Heart left ventricle (tissue), 13 donors: ENCODE data around the gene PSMB2.

Source experiments
- POLR2A ChIP-seq, 2 donors: fragments of 450-650 bp; IDR thresholded peaks; one replicate each; pipeline ENCODE4 v1.6.1; 2017; ENCODE audit warnings: antibody characterized with exemption in 2 of 2, mild to moderate bottlenecking in 2 of 2, moderate library complexity in 2 of 2
- TF ChIP-seq, protein P1 (sequence below), 12 donors: fragments of 200-600 bp; sonication (generic) in 4 of 12; IDR thresholded peaks; one replicate each; pipeline versions ENCODE4 v1.5.0 to v1.8.0; 2018 to 2022; ENCODE audit warnings: antibody characterized with exemption in 12 of 12, mild to moderate bottlenecking in 5 of 12
- donor health status: ischemic (EF 13 %, LVEDD 7.1; RV severe dilation, severe dysfunction).
- donor health status: DM: no; HTN: yes; CAD: no.
- donor health status: DM: no; HTN: no; CAD: no.
- donor health status: ischemic (EF 25% LVEDD 6.9; RV normal size, moderate dysfunction).
- donor health status: ischemic (EF 25% LVEDD 5.7; RV mildly dilated, moderate dysfunction).
- donor health status: ischemic (EF 35%, LVEDD 5.7; RV mildly dilated, moderate dysfunction).
- donor health status: nonischemic (EF 11% LVEDD 7.7; RV severe dilation, severe dysfunction).
- donor health status: DM: yes; HTN: yes; CAD: no.
- donor health status: PGD.
- donor health status: ischemic (EF 29% LVEDD 5.4; RV normal size, mild dysfunction).
- donor health status: nonischemic (EF 23%, LVEDD 6.1; RV moderate dilation, normal function).

GRCh38 chr1:35561972-35562680, 79.2 kb downstream of the PSMB2 start:
- TF ChIP-seq, protein P1, sequence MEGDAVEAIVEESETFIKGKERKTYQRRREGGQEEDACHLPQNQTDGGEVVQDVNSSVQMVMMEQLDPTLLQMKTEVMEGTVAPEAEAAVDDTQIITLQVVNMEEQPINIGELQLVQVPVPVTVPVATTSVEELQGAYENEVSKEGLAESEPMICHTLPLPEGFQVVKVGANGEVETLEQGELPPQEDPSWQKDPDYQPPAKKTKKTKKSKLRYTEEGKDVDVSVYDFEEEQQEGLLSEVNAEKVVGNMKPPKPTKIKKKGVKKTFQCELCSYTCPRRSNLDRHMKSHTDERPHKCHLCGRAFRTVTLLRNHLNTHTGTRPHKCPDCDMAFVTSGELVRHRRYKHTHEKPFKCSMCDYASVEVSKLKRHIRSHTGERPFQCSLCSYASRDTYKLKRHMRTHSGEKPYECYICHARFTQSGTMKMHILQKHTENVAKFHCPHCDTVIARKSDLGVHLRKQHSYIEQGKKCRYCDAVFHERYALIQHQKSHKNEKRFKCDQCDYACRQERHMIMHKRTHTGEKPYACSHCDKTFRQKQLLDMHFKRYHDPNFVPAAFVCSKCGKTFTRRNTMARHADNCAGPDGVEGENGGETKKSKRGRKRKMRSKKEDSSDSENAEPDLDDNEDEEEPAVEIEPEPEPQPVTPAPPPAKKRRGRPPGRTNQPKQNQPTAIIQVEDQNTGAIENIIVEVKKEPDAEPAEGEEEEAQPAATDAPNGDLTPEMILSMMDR (IDR thresholded peaks at IDR 0.05): no peak
- no peak for TF ChIP-seq POLR2A (IDR thresholded peaks at IDR 0.05)
